Transverse colon (tissue), 3 donors: Measurements from ENCODE around the gene CTNNBL1.

Experiments
- CTCF ChIP-seq, 5 experiments: fragments of 200-600 bp in 3 of 5; fragments of 450-650 bp in 2 of 5; sonication (generic) in 3 of 5; IDR thresholded peaks; 1 replicate in 2 of 5; 2 replicates in 3 of 5; pipeline ENCODE4 v1.5.1; 2016 to 2017; ENCODE audit warnings: antibody characterized with exemption in 5 of 5, inconsistent platforms in 3 of 5, mild to moderate bottlenecking in 2 of 5, moderate library complexity in 1 of 5
- EP300 ChIP-seq: sonication (generic); formaldehyde crosslinking; IDR thresholded peaks from one replicate; pipeline ENCODE4 v1.6.1; 2017; ENCODE audit warnings: antibody characterized with exemption, low read depth
- POLR2A ChIP-seq: fragments of 450-650 bp; IDR thresholded peaks from one replicate; pipeline ENCODE4 v1.6.1; 2016; ENCODE audit warnings: antibody characterized with exemption, mild to moderate bottlenecking, moderate library complexity

GRCh38 chr20:37668166-37668565, 25.7 kb upstream of the CTNNBL1 start:
- TF ChIP-seq CTCF (IDR thresholded peaks at IDR 0.05) = no peak
- no peak for TF ChIP-seq POLR2A
- TF ChIP-seq EP300 = no peak
